H9 (cell line): ENCODE measurements around the gene MGAT5B. TPM values are rescaled to one million over a fixed set of nuclear protein-coding genes. Genes with fewer than 3 reads are reported as not detected.

Experiments used
- DNase-seq: peaks from one replicate; pipeline ENCODE4 v3.0.0-alpha.2; 2017
- H2AFZ ChIP-seq: one replicate; pipeline ENCODE4 v1.6.1; 2013; ENCODE audit warnings: mild to moderate bottlenecking, low read length, control low read depth, moderate library complexity
- H2AK5ac ChIP-seq: 2 replicates; pipeline ENCODE4 v1.6.1; 2013; ENCODE audit warnings: low read length, control low read depth, mixed read lengths; ENCODE audit not compliant: insufficient read length
- H2BK120ac ChIP-seq: one replicate; pipeline ENCODE4 v1.6.1; 2013; ENCODE audit warnings: low read depth, mild to moderate bottlenecking, low read length, control low read depth, inconsistent platforms; ENCODE audit not compliant: poor library complexity, severe bottlenecking
- H2BK12ac ChIP-seq: 2 replicates; pipeline ENCODE4 v1.6.1; 2013; ENCODE audit warnings: low read length, control low read depth, mixed read lengths, low read depth; ENCODE audit not compliant: insufficient read length
- H2BK15ac ChIP-seq: 2 replicates; pipeline ENCODE4 v1.6.1; 2013; ENCODE audit warnings: low read depth, low read length, control low read depth
- H2BK20ac ChIP-seq: one replicate; pipeline ENCODE4 v1.6.1; 2013; ENCODE audit warnings: low read depth, mild to moderate bottlenecking, low read length, control low read depth, inconsistent platforms; ENCODE audit not compliant: poor library complexity, severe bottlenecking
- H2BK5ac ChIP-seq: 2 replicates; pipeline ENCODE4 v1.6.1; 2013; ENCODE audit warnings: low read length, control low read depth, mixed read lengths; ENCODE audit not compliant: insufficient read length
- H3K14ac ChIP-seq: 2 replicates; pipeline ENCODE4 v1.6.1; 2013; ENCODE audit warnings: low read length, control low read depth; ENCODE audit not compliant: insufficient read depth
- H3K18ac ChIP-seq: 2 replicates; pipeline ENCODE4 v1.6.1; 2013; ENCODE audit warnings: low read depth, mild to moderate bottlenecking, mixed read lengths, low read length, control low read depth; ENCODE audit not compliant: insufficient read length
- H3K23ac ChIP-seq: 2 replicates; pipeline ENCODE4 v1.6.1; 2013; ENCODE audit warnings: low read length, control low read depth, mixed read lengths, low read depth; ENCODE audit not compliant: insufficient read length
- H3K23me2 ChIP-seq: 2 replicates; pipeline ENCODE4 v1.6.1; 2013; ENCODE audit warnings: low read depth, mild to moderate bottlenecking, mixed read lengths, low read length, control low read depth; ENCODE audit not compliant: insufficient read length, poor library complexity, severe bottlenecking
- H3K27ac ChIP-seq: 2 replicates; pipeline ENCODE4 v1.5.1; 2013; ENCODE audit warnings: low read length, control low read depth, mixed read lengths, low read depth; ENCODE audit not compliant: insufficient read length
- H3K27me3 ChIP-seq: 2 replicates; pipeline ENCODE4 v1.6.1; 2013; ENCODE audit warnings: low read length, control low read depth, inconsistent platforms; ENCODE audit not compliant: insufficient read depth
- H3K4ac ChIP-seq: 2 replicates; pipeline ENCODE4 v1.6.1; 2013; ENCODE audit warnings: low read depth, mild to moderate bottlenecking, control low read depth, inconsistent platforms, low read length, moderate library complexity
- H3K4me1 ChIP-seq: 2 replicates; pipeline ENCODE4 v1.6.1; 2013; ENCODE audit warnings: low read length, control low read depth, inconsistent platforms; ENCODE audit not compliant: insufficient read depth
- H3K4me2 ChIP-seq: 2 replicates; pipeline ENCODE4 v1.6.1; 2013; ENCODE audit warnings: low read length, control low read depth, mixed read lengths; ENCODE audit not compliant: insufficient read length, insufficient read depth
- H3K56ac ChIP-seq: 2 replicates; pipeline ENCODE4 v1.6.1; 2013; ENCODE audit warnings: low read depth, mild to moderate bottlenecking, mixed read lengths, low read length, control low read depth; ENCODE audit not compliant: insufficient read length
- H3K79me1 ChIP-seq: 2 replicates; pipeline ENCODE4 v1.6.1; 2013; ENCODE audit warnings: low read depth, mild to moderate bottlenecking, moderate library complexity, low read length, control low read depth, inconsistent platforms; ENCODE audit not compliant: insufficient read depth, poor library complexity, severe bottlenecking
- H3K79me2 ChIP-seq: 2 replicates; pipeline ENCODE4 v1.6.1; 2013; ENCODE audit warnings: low read length, control low read depth, inconsistent platforms; ENCODE audit not compliant: insufficient read depth
- H3K9ac ChIP-seq: 2 replicates; pipeline ENCODE4 v1.6.1; 2013; ENCODE audit warnings: low read length, control low read depth, mixed read lengths; ENCODE audit not compliant: insufficient read length; ENCODE audit errors: extremely low read depth
- H3K9me3 ChIP-seq: one replicate; pipeline ENCODE4 v1.6.1; 2013; ENCODE audit warnings: low read depth, low read length, inconsistent platforms; ENCODE audit not compliant: control insufficient read depth
- H3T11ph ChIP-seq: one replicate; pipeline ENCODE4 v1.6.1; 2013; ENCODE audit warnings: mild to moderate bottlenecking, low read length, control low read depth, inconsistent platforms
- H4K20me1 ChIP-seq: one replicate; pipeline ENCODE4 v1.6.1; 2013; ENCODE audit not compliant: control insufficient read depth, insufficient read length, insufficient read depth
- H4K5ac ChIP-seq: 2 replicates; pipeline ENCODE4 v1.6.1; 2013; ENCODE audit warnings: low read depth, mild to moderate bottlenecking, mixed read lengths, low read length, control low read depth; ENCODE audit not compliant: insufficient read length
- H4K8ac ChIP-seq: replicated peaks from 2 replicates; pipeline ENCODE4 v1.6.1; 2013; ENCODE audit warnings: low read length, control low read depth, mixed read lengths, low read depth; ENCODE audit not compliant: insufficient read length
- H4K91ac ChIP-seq: 2 replicates; pipeline ENCODE4 v1.6.1; 2013; ENCODE audit warnings: low read depth, mild to moderate bottlenecking, moderate library complexity, mixed read lengths, low read length, control low read depth; ENCODE audit not compliant: insufficient read length
- H3K27ac Mint-ChIP-seq, 3 experiments: 2 replicates in 2 of 3; 3 replicates in 1 of 3; pipeline ENCODE4 v1.8.0; 2020 to 2021; ENCODE audit warnings: mixed read lengths in 3 of 3, mild to moderate bottlenecking in 1 of 3, moderate library complexity in 1 of 3
- H3K27me3 Mint-ChIP-seq: 2 replicates; pipeline ENCODE4 v1.8.0; 2021; ENCODE audit warnings: low read depth, mild to moderate bottlenecking, moderate library complexity, mixed read lengths
- H3K36me3 Mint-ChIP-seq, 3 experiments: 2 replicates in 2 of 3; 3 replicates in 1 of 3; pipeline ENCODE4 v1.8.0; 2020 to 2021; ENCODE audit warnings: low read depth in 3 of 3, mixed read lengths in 3 of 3; ENCODE audit not compliant: insufficient read depth in 1 of 3
- H3K4me1 Mint-ChIP-seq, 2 experiments: 2 replicates each; pipeline ENCODE4 v1.8.0; 2020; ENCODE audit warnings: mixed read lengths in 2 of 2
- H3K4me3 Mint-ChIP-seq, 2 experiments: 2 replicates in 1 of 2; 3 replicates in 1 of 2; pipeline ENCODE4 v1.8.0; 2020 to 2021; ENCODE audit warnings: mild to moderate bottlenecking in 2 of 2, mixed read lengths in 2 of 2, moderate library complexity in 1 of 2
- H3K9me3 Mint-ChIP-seq, 2 experiments: 2 replicates in 1 of 2; 3 replicates in 1 of 2; pipeline ENCODE4 v1.8.0; 2020; ENCODE audit warnings: mild to moderate bottlenecking in 2 of 2, mixed read lengths in 2 of 2, moderate library complexity in 1 of 2
- CTCF ChIP-seq: fragments of 200-600 bp; sonication (generic); conservative IDR thresholded peaks from 3 replicates; pipeline ENCODE4 v1.8.0; 2021; ENCODE audit warnings: antibody characterized with exemption, mild to moderate bottlenecking
- WGBS: extraction: QIAGEN DNeasy Blood & Tissue Kit; methylation state at CpG from one replicate; pipeline ENCODE4 v1.1.7; 2013; ENCODE audit warnings: missing lambda C conversion rate, low lambda C conversion rate, mixed read lengths; ENCODE audit not compliant: insufficient read length; ENCODE audit errors: extremely low coverage; 5-methylcytosine and 5-hydroxymethylcytosine counted together
- total RNA-seq: library from RNA; stranded (reverse); gene quantifications from 2 replicates; pipeline ENCODE4 v1.2.1, GENCODE V29; 2021

The MGAT5B gene
- total RNA-seq, 1 experiment from 2014 or later = 4.9 TPM

GRCh38 chr17:76982408-76983074 is 114.3 kb downstream of the MGAT5B start:
- H3K27ac Mint-ChIP-seq = no peak overlapping the region
- Histone ChIP-seq H4K8ac (no peak overlapping the region), H3K18ac (no peak overlapping the region), H2BK120ac (no peak overlapping the region), H3K4me1 (no peaks in the 10 kb centered on the region), H3K56ac (no peak overlapping the region), H3K4ac (no peak overlapping the region), H4K91ac (no peak overlapping the region), H2BK20ac (no peak overlapping the region), H2AK5ac (no peak overlapping the region), H3K79me2 (no peaks in the 10 kb centered on the region), H2AFZ (no peak overlapping the region), H3K27me3 (no peaks in the 10 kb centered on the region), H2BK12ac (no peak overlapping the region), H2BK15ac (no peak overlapping the region), H4K20me1 (no peaks in the 10 kb centered on the region), H3K23ac (no peak overlapping the region), H3K9ac (no peak overlapping the region), H3K27ac (no peak overlapping the region), H3T11ph (no peak overlapping the region), H3K9me3 (peaks cover 8% of the 10 kb centered on the region), H3K14ac (no peak overlapping the region), H4K5ac (no peak overlapping the region), H3K23me2 (no peaks in the 10 kb centered on the region), H3K4me2 (no peak overlapping the region), H3K79me1 (no peaks in the 10 kb centered on the region), H2BK5ac (no peak overlapping the region)
- no peak for DNase-seq
- TF ChIP-seq CTCF = no peak
- peaks cover 15 to 39% of the 10 kb centered on the region in 2 experiments for H3K4me1 Mint-ChIP-seq
- no CpG with 5 or more reads among the region's 10 CpGs for WGBS
- peaks cover 16% of the 10 kb centered on the region for H3K27me3 Mint-ChIP-seq
- peaks cover 14 to 16% of the 10 kb centered on the region in 2 experiments for H3K9me3 Mint-ChIP-seq
- H3K36me3 Mint-ChIP-seq = peaks cover 6 to 10% (median 7%) of the 10 kb centered on the region in 3 experiments
- no peak overlapping the region for H3K4me3 Mint-ChIP-seq
